ENCODE measurements around the gene GDF15. TPM values are rescaled to one million over a fixed set of nuclear protein-coding genes. Genes with fewer than 3 reads are reported as not detected.

Gene GDF15
- total RNA-seq, 1 donor, result 28.9 TPM

DNA sequence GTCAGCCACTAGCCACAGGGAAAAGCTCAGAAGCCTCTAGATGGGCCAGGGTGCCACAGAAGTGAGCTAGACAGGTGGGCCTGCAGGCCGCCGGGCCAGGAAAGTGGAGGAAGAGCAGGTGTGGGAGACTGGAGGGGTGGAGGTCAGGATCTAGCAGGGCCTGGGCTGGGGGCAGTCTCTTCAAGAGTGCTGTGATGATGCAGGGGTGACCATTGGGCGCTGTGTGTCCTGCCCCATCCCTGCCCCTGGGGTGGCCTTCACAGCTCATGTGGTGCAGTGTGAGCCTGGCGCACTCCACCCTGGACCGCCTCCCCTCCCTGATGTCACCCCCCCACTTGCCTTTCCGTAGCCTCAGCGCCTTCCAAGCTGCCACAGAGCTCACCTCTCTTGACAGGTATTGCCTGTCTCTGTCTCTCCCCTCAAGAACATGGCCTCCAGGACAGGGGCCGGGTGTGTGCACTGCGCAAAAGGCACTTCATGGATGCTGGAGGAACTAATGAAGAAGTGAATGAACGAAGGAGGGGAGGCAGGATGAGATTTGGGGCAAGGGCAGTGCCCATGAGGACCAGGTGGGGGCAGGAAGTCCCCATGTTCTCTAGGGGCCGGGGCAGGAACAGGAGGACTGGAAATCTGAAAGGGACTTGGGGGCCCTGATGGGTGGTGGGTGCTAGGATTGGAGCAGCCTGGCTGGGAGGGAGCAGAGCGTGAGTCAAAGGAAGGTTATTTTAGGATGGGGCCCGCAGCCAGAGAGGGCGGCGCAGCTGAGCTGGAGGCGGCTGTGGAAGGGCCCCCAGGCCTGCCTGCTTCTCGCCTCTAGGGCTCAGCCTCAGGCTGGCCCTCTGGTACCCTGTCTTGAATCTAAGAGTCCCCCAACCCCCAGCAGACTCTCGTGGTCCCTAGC, 39.8 kb downstream of the GDF15 start:
- TF ChIP-seq, protein P1, sequence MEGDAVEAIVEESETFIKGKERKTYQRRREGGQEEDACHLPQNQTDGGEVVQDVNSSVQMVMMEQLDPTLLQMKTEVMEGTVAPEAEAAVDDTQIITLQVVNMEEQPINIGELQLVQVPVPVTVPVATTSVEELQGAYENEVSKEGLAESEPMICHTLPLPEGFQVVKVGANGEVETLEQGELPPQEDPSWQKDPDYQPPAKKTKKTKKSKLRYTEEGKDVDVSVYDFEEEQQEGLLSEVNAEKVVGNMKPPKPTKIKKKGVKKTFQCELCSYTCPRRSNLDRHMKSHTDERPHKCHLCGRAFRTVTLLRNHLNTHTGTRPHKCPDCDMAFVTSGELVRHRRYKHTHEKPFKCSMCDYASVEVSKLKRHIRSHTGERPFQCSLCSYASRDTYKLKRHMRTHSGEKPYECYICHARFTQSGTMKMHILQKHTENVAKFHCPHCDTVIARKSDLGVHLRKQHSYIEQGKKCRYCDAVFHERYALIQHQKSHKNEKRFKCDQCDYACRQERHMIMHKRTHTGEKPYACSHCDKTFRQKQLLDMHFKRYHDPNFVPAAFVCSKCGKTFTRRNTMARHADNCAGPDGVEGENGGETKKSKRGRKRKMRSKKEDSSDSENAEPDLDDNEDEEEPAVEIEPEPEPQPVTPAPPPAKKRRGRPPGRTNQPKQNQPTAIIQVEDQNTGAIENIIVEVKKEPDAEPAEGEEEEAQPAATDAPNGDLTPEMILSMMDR (IDR thresholded peaks at IDR 0.05; ENCODE audit: insufficient read depth, low read depth, low read length), result no peak
- peak; percentile 59 for DNase-seq (ENCODE audit: low read depth)
- no peak overlapping the region for H3K4me3 ChIP-seq (ENCODE audit: low read depth, low read length)

DNA sequence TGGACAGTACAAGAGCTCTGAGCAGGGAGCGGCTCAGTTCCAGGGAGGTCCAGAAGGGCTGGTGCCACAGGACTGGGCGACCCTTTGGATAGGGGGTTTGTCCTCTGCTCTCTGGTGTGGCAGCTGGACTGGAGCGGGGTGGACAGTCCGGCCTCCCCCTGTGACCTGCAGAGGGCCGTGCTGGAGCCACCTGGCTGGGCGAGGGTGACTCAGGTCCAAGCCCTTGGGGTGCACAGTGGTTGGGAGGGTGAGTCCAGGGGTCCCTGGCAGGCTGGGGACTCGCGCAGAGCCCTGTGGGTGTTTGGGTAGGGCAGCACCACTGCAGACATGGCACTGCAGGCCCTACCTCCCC, 40.4 kb downstream of the GDF15 start:
- H3K4me3 ChIP-seq (ENCODE audit: low read depth, low read length), result no peak overlapping the region

DNA sequence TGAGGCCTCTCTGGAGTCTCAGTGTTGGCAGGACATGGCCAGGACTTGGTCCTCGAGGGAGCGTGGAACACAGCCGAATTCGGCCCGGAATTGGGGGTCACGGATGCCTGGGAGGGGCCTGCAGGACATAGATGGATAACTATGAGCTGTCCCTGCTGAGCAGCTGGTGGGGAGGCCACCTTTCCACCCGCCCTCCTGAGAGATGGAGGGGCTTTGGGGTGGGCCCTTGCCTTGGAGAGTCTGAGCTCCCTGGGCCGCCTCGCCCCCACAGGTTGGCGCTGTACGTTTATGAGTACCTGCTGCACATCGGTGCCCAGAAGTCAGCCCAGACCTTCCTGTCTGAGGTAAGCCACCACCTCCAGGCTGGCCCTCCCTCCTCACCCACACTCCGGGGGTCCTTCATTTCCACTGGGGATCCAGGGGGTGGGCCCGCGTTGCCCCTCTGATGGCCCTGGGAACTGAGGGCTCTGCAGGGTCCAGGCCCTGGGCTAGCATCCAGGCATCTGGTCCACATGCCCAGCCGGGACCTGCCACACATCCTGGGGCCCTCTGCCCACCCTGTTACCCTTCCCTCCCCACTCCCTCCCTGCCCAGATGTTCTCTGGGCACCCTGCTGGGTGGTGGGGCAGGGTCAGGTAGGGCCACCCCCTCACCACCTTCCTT, 41.3 kb downstream of the GDF15 start:
- H3K4me3 ChIP-seq (ENCODE audit: low read depth, low read length), result no peak overlapping the region
- TF ChIP-seq, protein P1 (IDR thresholded peaks at IDR 0.05; ENCODE audit: insufficient read depth, low read depth, low read length), result no peak
- no peak for DNase-seq (ENCODE audit: low read depth)

More for the DNA sequence above, 40.4 kb downstream of the GDF15 start:
- no peak for DNase-seq (ENCODE audit: low read depth)
- TF ChIP-seq, protein P1 (IDR thresholded peaks at IDR 0.05; ENCODE audit: insufficient read depth, low read depth, low read length), result no peak

DNA sequence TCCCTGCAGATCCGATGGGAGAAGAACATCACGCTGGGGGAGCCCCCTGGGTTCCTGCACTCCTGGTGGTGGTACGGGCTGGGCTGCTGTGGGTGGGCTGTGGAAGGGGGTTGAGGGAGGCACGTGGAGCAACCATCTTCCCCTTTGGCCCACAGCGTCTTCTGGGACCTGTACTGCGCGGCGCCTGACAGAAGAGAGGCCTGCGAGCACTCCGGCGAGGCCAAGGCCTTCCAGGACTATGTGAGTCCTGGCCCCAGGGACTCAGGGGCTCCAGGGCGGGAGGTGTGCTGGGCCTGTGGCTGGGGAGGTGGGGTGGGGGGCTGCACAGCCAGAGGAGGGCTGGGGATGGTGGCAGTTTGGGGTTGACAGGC, 41.8 kb downstream of the GDF15 start:
- TF ChIP-seq, protein P1 (IDR thresholded peaks at IDR 0.05; ENCODE audit: insufficient read depth, low read depth, low read length), result no peak

DNA sequence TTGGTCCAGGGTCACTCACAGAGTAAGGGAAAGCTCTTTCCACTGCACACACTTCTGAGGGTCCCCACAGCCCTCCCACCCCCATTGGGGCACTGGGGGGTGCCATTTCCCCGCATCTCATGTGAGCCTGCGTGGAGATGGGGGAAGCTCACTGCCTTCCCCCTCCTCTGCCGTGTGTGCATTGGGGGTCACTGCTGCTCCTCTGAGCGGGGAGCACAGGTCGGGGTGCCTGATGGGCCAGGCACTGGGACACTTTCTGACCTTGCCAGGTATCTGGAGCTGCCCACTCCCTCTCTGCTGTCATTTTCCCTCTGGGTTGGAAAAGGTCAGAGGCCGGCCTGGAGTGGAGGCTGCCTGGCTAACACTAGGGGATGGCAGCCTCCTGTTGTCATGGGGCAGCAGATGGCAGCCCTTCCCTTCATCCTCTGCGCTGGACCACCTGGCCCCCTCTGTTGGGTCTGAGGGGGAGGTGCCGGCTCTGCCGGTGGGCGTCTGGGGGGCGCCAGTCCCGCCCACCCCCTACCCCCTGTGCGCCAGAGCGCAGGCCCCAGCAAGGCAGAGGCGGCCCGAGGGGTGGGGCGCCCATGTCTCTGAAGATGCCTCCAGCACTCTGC, 42.3 kb downstream of the GDF15 start:
- DNase-seq (ENCODE audit: low read depth), result no peak
- TF ChIP-seq, protein P1 (IDR thresholded peaks at IDR 0.05; ENCODE audit: insufficient read depth, low read depth, low read length), result no peak
- no peak overlapping the region for H3K4me3 ChIP-seq (ENCODE audit: low read depth, low read length)

More for the DNA sequence above, 41.8 kb downstream of the GDF15 start:
- no peak for DNase-seq (ENCODE audit: low read depth)
- H3K4me3 ChIP-seq (ENCODE audit: low read depth, low read length), result no peak overlapping the region

DNA sequence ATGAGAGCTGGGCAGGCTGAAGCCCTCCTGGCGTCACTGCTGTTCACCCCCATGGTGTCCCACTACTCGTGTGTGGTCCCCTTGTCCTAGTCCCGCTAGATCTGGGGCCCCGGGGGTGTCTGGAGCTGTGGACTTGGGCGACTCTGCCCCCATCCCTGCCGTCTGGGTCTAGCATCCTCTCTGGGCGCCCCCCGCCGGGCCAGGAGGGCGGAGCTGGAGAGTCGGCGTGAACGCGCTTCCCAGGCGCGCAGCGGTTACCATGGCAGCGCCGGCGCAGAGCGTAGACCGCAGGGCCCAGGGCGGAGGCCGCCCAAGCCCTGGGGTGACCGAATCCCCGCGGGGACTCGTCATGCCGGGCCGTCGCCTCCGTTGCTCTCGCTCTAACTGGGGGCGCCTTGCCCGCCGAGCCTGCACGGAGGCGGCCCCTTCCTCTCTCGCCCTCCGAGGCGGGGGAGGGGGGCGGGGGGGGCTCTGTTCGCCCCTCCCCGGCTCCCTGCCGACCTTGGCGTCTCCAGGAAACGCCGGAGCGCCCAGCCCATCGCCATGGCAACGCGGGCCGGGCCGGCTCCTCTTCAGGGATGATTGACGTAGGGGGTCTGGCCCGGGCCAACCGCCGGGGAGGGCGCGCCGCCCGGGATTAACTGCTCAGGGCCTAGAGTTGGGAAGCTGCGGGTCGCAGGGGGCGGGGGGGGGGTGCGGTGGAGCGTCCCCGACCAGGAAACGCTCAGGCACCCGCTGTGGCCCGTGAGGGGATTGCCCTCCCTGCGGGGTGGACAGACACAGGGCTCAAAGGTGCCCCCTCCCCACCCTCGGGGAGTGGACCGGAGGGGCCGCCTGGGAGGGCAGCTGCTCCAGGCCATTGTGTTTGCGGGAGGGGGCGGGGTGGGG, 43.1 kb downstream of the GDF15 start:
- TF ChIP-seq, protein P1 (IDR thresholded peaks at IDR 0.05; ENCODE audit: insufficient read depth, low read depth, low read length), result peak; percentile 12
- DNase-seq (ENCODE audit: low read depth), result peak; percentile 84
- H3K4me3 ChIP-seq (ENCODE audit: low read depth, low read length), result peak overlapping the region; percentile 47

All from fibroblast of villous mesenchyme (primary cell).